Prostate gland (tissue), 2 donors: ENCODE measurements around the gene CMTR2. TPM values are rescaled to one million over a fixed set of nuclear protein-coding genes. Genes with fewer than 3 reads are reported as not detected.

Experiments used
- DNase-seq: peaks from one replicate; pipeline ENCODE4 v3.0.0-alpha.2; 2019; ENCODE audit warnings: low spot score
- H3K27ac ChIP-seq, 2 donors: fragments of 200-600 bp; sonication (generic); 2 replicates each; pipeline ENCODE4 v1.5.1; 2017 to 2019
- H3K27me3 ChIP-seq: fragments of 200-600 bp; sonication (generic); replicated peaks from 2 replicates; pipeline ENCODE4 v1.5.1; 2019; ENCODE audit not compliant: insufficient read depth
- H3K36me3 ChIP-seq, 2 donors: fragments of 200-600 bp; sonication (generic); 1 replicate in 1 of 2; 2 replicates in 1 of 2; pipeline versions ENCODE4 v1.5.1 to v1.8.1; 2017 to 2019
- H3K4me1 ChIP-seq: fragments of 200-600 bp; sonication (generic); replicated peaks from 2 replicates; pipeline ENCODE4 v1.5.1; 2019
- H3K4me3 ChIP-seq, 2 donors: fragments of 200-600 bp; sonication (generic); 2 replicates each; pipeline ENCODE4 v1.5.1; 2017 to 2019
- H3K9me3 ChIP-seq: fragments of 200-600 bp; sonication (generic); 2 replicates; pipeline ENCODE4 v1.5.1; 2017
- CTCF ChIP-seq, 4 experiments: fragments of 200-600 bp in 2 of 4; fragments of 450-650 bp in 2 of 4; sonication (generic) in 2 of 4; IDR thresholded peaks; 1 replicate in 3 of 4; 2 replicates in 1 of 4; pipeline ENCODE4 v1.5.1; 2016 to 2019; ENCODE audit warnings: antibody characterized with exemption in 4 of 4, mild to moderate bottlenecking in 2 of 4, moderate library complexity in 2 of 4
- POLR2A ChIP-seq: fragments of 450-650 bp; IDR thresholded peaks from one replicate; pipeline ENCODE4 v1.6.1; 2016; ENCODE audit warnings: antibody characterized with exemption, mild to moderate bottlenecking
- POLR2AphosphoS5 ChIP-seq: sonication (generic); formaldehyde crosslinking; IDR thresholded peaks from one replicate; pipeline ENCODE4 v1.6.1; 2017; ENCODE audit warnings: antibody characterized with exemption
- WGBS: methylation state at CpG from one replicate; pipeline ENCODE4 v1.1.5; 2018; 5-methylcytosine and 5-hydroxymethylcytosine counted together
- intact Hi-C: fragments of 100-400 bp; cut with DNase I; formaldehyde crosslinking; loops from one replicate; pipeline ENCODE4 v1.14.2; 2022
- total RNA-seq, 2 donors: library from RNA; depleted of rRNA; stranded (reverse); fragments of >200 nt; gene quantifications; one replicate each; pipeline ENCODE4 v1.1.0, GENCODE V29; 2016

Gene CMTR2
- total RNA-seq, 2 donors from 2014 or later: 16.6 to 26.2 TPM

- 47% methylated on average over 6 of the region's 6 CpGs for WGBS
- intact Hi-C loops: no loop called here
- DNase-seq: no peak
- Histone ChIP-seq H3K4me1 (no peaks in the 10 kb centered on the region), H3K27ac (no peak overlapping the region), H3K36me3 (no peaks in the 10 kb centered on the region), H3K9me3 (no peaks in the 10 kb centered on the region), H3K4me3 (no peak overlapping the region), H3K27me3 (no peaks in the 10 kb centered on the region)
- TF ChIP-seq POLR2AphosphoS5 (no peak), CTCF (IDR thresholded peaks at IDR 0.05) (no peak), POLR2A (no peak)
Measured at GRCh38 chr16:71255721-71256120, 33.5 kb downstream of the CMTR2 start.

GRCh38 chr16:71254832-71255525, 34.2 kb downstream of the CMTR2 start:
- Histone ChIP-seq H3K27me3 (no peaks in the 10 kb centered on the region), H3K9me3 (no peaks in the 10 kb centered on the region), H3K27ac (no peak overlapping the region), H3K4me3 (no peak overlapping the region), H3K4me1 (no peaks in the 10 kb centered on the region), H3K36me3 (no peaks in the 10 kb centered on the region)
- DNase-seq: no peak
- WGBS: 78% methylated on average over 4 of the region's 4 CpGs
- TF ChIP-seq POLR2A (no peak), CTCF (IDR thresholded peaks at IDR 0.05) (no peak), POLR2AphosphoS5 (no peak)
- intact Hi-C loops: no loop called here

GRCh38 chr16:71250461-71251235, 38.6 kb downstream of the CMTR2 start:
- TF ChIP-seq CTCF (IDR thresholded peaks at IDR 0.05): no peak
- no peak for TF ChIP-seq POLR2AphosphoS5
- TF ChIP-seq POLR2A: no peak
- 52% methylated on average over 5 of the region's 5 CpGs for WGBS
- Histone ChIP-seq H3K27ac (no peak overlapping the region), H3K4me3 (no peak overlapping the region), H3K27me3 (no peaks in the 10 kb centered on the region), H3K9me3 (no peaks in the 10 kb centered on the region), H3K4me1 (no peaks in the 10 kb centered on the region), H3K36me3 (no peaks in the 10 kb centered on the region)
- DNase-seq: no peak
- intact Hi-C loops: no loop called here

- H3K9me3 ChIP-seq: no peaks in the 10 kb centered on the region
- no peaks in the 10 kb centered on the region for H3K4me1 ChIP-seq
- H3K27ac ChIP-seq: no peak overlapping the region
- 57% methylated on average over 1 of the region's 1 CpG for WGBS
- H3K4me3 ChIP-seq: no peak overlapping the region
- H3K36me3 ChIP-seq: no peaks in the 10 kb centered on the region
- no peak for DNase-seq
- intact Hi-C loops: no loop called here
- H3K27me3 ChIP-seq: no peaks in the 10 kb centered on the region
- TF ChIP-seq POLR2A: no peak
- no peak for TF ChIP-seq CTCF (IDR thresholded peaks at IDR 0.05)
- TF ChIP-seq POLR2AphosphoS5: no peak
Measured at GRCh38 chr16:71249399-71249798, 39.8 kb downstream of the CMTR2 start.
